NCI-H82 (cell line): Measurements from ENCODE around the gene ZNF335.
"Not testable (repeated sequence)": the region's sequence is repeated elsewhere in the genome, so short reads cannot be mapped to it uniquely, and the experiment has no call there.

ENCODE experiments used
- DNase-seq: peaks from one replicate; lab custom pipeline; 2025; lab: John Stamatoyannopoulos, UW

The ZNF335 gene

GRCh38 chr20:45934046-45934585 lies 37.9 kb downstream of the ZNF335 start:
- peak; percentile 84 for DNase-seq

GRCh38 chr20:45933266-45934045 lies 38.5 kb downstream of the ZNF335 start:
- DNase-seq, result peak; percentile 92

GRCh38 chr20:45931680-45932079 lies 40.3 kb downstream of the ZNF335 start:
- not testable (repeated sequence) for DNase-seq

- no peak for DNase-seq
Observed at GRCh38 chr20:45927071-45927878, 44.7 kb downstream of the ZNF335 start.

GRCh38 chr20:45926731-45927070 lies 45.3 kb downstream of the ZNF335 start:
- DNase-seq, result no peak

GRCh38 chr20:45925821-45926506 lies 46.0 kb downstream of the ZNF335 start:
- no peak for DNase-seq

- DNase-seq, result no peak
Observed at GRCh38 chr20:45924391-45925261, 47.4 kb downstream of the ZNF335 start.

GRCh38 chr20:45921337-45922189 lies 50.4 kb downstream of the ZNF335 start:
- DNase-seq, result no peak

- no peak for DNase-seq
Observed at GRCh38 chr20:45920462-45921336, 51.3 kb downstream of the ZNF335 start.

- peak; percentile 47 for DNase-seq
Observed at GRCh38 chr20:45919542-45920399, 52.2 kb downstream of the ZNF335 start.

GRCh38 chr20:45918779-45919537 lies 53.0 kb downstream of the ZNF335 start:
- no peak for DNase-seq

- DNase-seq, result peak; percentile 27
Observed at GRCh38 chr20:45918182-45918737, 53.7 kb downstream of the ZNF335 start.

GRCh38 chr20:45917790-45918141 lies 54.2 kb downstream of the ZNF335 start:
- peak; percentile 79 for DNase-seq

- DNase-seq, result no peak
Observed at GRCh38 chr20:45913116-45913515, 58.9 kb downstream of the ZNF335 start.

GRCh38 chr20:45912344-45912682 lies 59.7 kb downstream of the ZNF335 start:
- no peak for DNase-seq

GRCh38 chr20:45911486-45912343 lies 60.3 kb downstream of the ZNF335 start, which contains the start of gene PLTP:
TSS of gene PLTP (minus strand) at chr20:45912155. CDS start at chr20:45911452, 703 bp downstream.
- DNase-seq, result peak; percentile 90
